HL-60/S4 treated with phorbol 12-myristate 13-acetate at 8.2 ng/mL for 4 days and 3 days (cell line): ENCODE data around the gene TP53I11.

Experiments used
- in situ Hi-C: fragments of 300-500 bp; cut with MboI; formaldehyde crosslinking; loops from 2 replicates; pipeline ENCODE4 v1.15.0; 2022; ENCODE audit warnings: low sequenced_read_pairs

The TP53I11 gene

GRCh38 chr11:44957776-44958564 is 7.3 kb upstream of the TP53I11 start:
- in situ Hi-C loops, result no loop called here

- in situ Hi-C loops, result no loop called here
These were observed 6.4 kb upstream of the TP53I11 start for GRCh38 chr11:44957040-44957515.

GRCh38 chr11:44955015-44955738 is 4.5 kb upstream of the TP53I11 start:
- in situ Hi-C loops, result no loop called here

GRCh38 chr11:44954051-44954906 is 3.6 kb upstream of the TP53I11 start:
- in situ Hi-C loops, result no loop called here

- in situ Hi-C loops, result no loop called here
These were observed 2.0 kb upstream of the TP53I11 start for GRCh38 chr11:44952500-44953260.

GRCh38 chr11:44952082-44952481 is 1.4 kb upstream of the TP53I11 start:
- in situ Hi-C loops, result no loop called here

- in situ Hi-C loops, result no loop called here
These were observed 555 bp downstream of the TP53I11 start for GRCh38 chr11:44950031-44950624.

- in situ Hi-C loops, result loop anchor here (25.0 kb wide), 1 partner anchor 338 kb away; the partner anchor contains the start of gene SYT13
These were observed 1.3 kb downstream of the TP53I11 start for GRCh38 chr11:44949160-44950030.

GRCh38 chr11:44948155-44948554 is 2.5 kb downstream of the TP53I11 start:
- in situ Hi-C loops, result loop anchor here (25.0 kb wide), 1 partner anchor 339 kb away; the partner anchor contains the start of gene SYT13

GRCh38 chr11:44947114-44947513 is 3.6 kb downstream of the TP53I11 start:
- in situ Hi-C loops, result loop anchor here (25.0 kb wide), 1 partner anchor 340 kb away; the partner anchor contains the start of gene SYT13

- in situ Hi-C loops, result loop anchor here (25.0 kb wide), 1 partner anchor 341 kb away; the partner anchor contains the start of gene SYT13
These were observed 4.4 kb downstream of the TP53I11 start for GRCh38 chr11:44946263-44946662.

- in situ Hi-C loops, result loop anchor here (25.0 kb wide), 1 partner anchor 342 kb away; the partner anchor contains the start of gene SYT13
These were observed 5.0 kb downstream of the TP53I11 start for GRCh38 chr11:44945666-44946065.

GRCh38 chr11:44944853-44945235 is 5.8 kb downstream of the TP53I11 start:
- in situ Hi-C loops, result loop anchor here (25.0 kb wide), 1 partner anchor 342 kb away; the partner anchor contains the start of gene SYT13

- in situ Hi-C loops, result loop anchor here (25.0 kb wide), 1 partner anchor 343 kb away; the partner anchor contains the start of gene SYT13
These were observed 6.4 kb downstream of the TP53I11 start for GRCh38 chr11:44944181-44944852.

GRCh38 chr11:44943696-44944095 is 7.0 kb downstream of the TP53I11 start:
- in situ Hi-C loops, result loop anchor here (25.0 kb wide), 1 partner anchor 344 kb away; the partner anchor contains the start of gene SYT13

- in situ Hi-C loops, result loop anchor here (25.0 kb wide), 1 partner anchor 344 kb away; the partner anchor contains the start of gene SYT13
These were observed 7.6 kb downstream of the TP53I11 start for GRCh38 chr11:44943118-44943517.
